ENCODE results near the gene ALKBH4.

The ALKBH4 gene

GRCh38 chr7:102453319-102453718 lies 11.3 kb downstream of the ALKBH4 start:
- DNase-seq = no peak

DNA sequence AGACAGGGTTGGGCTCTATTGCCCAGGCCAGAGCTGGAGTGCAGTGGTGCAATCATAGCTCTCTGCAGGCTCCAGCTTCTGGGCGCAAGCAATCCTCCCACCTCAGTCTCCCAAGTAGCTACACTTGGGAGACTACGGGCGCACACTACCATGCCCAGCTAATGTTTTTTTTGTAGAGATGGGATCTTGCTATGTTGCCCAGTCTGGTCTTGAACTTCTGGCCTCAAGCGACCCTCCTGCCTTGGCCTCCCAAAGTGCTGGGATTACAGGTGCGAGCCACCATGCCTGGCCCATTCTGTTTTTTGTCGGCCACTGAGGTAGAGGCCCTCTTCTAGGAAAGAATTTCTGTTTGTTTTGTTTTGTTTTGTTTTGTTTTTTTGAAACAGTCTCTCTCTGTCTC lies 12.2 kb downstream of the ALKBH4 start:
- DNase-seq = no peak

- DNase-seq = no peak
These were observed 13.2 kb downstream of the ALKBH4 start for GRCh38 chr7:102451371-102452054.

GRCh38 chr7:102450242-102450641 lies 14.4 kb downstream of the ALKBH4 start:
- DNase-seq = peak; percentile 38

- DNase-seq = no peak
These were observed 15.5 kb downstream of the ALKBH4 start for GRCh38 chr7:102449136-102449535.

DNA sequence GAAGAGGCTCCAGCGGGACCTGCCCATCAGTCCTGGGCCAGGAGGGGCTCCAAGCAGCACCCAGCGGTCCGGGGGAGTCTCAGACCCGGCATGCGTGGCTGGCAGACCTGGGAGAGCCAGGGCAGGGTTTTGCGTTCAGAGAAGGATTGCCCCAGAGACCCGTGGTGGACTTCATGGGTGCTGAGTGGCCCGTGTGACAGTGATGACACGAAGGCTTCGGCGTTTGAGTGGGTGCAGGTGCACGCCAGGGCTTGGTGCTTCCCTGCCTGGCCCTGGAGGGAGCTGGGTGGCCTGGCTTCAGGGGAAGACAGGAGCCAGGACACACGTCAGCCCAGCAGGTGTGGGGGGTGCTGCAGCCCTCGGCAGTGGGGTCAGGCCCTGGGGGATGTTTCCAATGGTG lies 17.4 kb downstream of the ALKBH4 start:
- no peak for DNase-seq

GRCh38 chr7:102446387-102447156 lies 18.1 kb downstream of the ALKBH4 start:
- no peak for DNase-seq

DNA sequence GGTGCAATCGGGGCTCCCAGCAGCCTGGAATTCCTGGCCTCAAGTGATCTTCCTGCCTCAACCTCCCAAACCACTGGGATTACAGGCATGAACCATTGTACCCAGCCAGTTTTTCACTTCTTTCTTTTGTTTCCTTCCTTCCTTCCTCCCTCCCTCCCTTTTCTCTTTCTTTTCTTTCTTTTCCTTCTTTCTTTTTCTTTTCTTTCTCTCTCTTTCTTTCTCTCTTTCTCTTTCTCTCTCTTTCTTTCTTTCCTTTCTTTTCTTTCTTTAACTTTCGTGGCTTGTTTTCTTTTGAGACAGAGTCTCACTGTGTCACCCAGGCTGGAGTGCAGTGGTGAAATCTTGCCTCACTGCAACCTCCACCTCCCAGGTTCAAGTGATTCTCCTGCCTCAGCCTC lies 19.0 kb downstream of the ALKBH4 start:
- DNase-seq = no peak

GRCh38 chr7:102444961-102445673 lies 19.5 kb downstream of the ALKBH4 start:
- DNase-seq = no peak

- DNase-seq = no peak
These were observed 24.5 kb downstream of the ALKBH4 start for GRCh38 chr7:102439963-102440795.

DNA sequence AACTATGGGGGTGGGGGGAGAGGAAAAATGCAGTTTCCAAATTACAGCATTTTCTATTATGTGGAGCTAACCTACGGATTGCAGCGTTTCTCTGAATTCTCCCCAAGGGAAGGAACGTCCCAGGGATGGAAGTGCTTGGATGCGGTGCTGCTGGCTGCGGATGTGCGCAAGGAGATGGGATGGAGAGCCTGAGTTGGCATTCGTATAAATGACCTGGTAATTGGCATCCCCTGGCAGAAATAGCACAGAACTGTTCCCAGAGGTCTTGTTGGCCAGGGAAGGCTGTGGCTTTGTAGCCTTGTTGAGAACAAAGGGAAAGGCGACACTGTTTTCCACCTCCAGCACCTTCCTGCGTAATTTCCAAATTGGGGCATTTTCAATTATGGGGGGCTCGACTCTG lies 28.5 kb downstream of the ALKBH4 start:
- no peak for DNase-seq

DNA sequence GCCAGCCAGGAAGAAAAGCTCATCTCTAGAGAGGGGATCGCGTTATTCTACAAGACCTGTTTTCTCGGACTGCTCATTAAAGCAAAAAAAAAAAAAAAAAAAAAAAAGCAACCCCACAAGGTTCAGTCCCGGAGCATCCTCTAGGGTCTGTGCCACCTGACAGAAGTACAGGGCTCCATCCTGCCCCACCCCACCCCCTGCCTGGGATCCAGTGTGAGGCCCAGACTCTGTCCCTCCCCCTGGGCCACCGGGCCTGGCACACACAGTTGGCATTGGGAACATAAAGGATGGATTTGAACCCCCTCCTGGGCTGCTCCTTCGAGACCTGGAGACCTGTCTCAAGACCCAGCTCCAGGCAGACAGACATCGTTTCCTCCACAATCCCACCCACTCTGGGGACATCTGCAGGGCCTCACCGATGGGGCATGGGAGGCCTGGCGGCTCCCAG lies 30.6 kb downstream of the ALKBH4 start:
- DNase-seq = no peak

DNA sequence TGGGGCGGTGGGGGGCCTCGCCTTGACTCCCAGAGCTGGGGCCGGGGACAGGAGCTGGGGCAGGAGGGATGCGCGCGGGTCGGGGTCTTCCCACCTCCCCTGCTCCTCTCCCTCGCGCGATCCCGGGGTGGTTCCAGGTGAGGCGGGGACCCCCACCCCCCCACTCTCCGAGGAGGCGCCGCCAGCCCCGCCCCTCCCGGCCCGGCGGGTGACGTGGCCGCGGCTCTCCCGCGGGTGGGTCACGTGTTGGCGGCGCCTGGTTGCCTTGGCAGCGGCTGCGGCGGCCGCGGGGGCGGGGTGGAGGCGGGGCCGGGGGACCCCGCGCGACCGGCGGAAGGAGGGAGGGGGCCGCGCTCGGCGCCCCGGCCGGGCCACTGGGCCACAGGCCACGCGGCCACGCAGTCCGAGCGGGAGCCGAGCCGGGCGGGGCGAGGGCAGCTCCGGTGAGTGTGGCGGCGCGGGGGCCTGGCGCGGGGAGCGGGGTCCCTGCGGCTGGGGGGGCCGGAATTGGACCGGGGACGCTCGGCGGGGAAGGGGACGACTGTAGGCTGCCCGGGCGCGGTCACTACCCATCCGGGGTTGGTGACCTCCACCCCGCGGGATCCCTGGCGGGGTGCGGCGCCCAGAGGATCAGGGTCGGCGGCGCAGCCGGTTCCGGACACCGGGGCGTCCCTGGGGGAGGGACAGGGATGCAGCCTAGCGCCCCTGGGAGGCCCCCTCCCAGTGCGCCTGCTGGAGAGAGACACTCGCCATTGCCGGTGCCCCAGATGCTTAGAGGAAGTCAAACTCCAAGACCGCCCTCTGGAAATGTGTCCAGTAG lies 31.2 kb downstream of the ALKBH4 start, which contains the start of gene ORAI2:
Gene ORAI2, plus strand, starts transcription at position 357 of the 820 bp plus-strand sequence. CDS start 5,382 bp downstream, outside the sequence.
- peak; percentile 86 for DNase-seq

- peak; percentile 17 for DNase-seq
These were observed 32.0 kb downstream of the ALKBH4 start for GRCh38 chr7:102432442-102433218.

DNA sequence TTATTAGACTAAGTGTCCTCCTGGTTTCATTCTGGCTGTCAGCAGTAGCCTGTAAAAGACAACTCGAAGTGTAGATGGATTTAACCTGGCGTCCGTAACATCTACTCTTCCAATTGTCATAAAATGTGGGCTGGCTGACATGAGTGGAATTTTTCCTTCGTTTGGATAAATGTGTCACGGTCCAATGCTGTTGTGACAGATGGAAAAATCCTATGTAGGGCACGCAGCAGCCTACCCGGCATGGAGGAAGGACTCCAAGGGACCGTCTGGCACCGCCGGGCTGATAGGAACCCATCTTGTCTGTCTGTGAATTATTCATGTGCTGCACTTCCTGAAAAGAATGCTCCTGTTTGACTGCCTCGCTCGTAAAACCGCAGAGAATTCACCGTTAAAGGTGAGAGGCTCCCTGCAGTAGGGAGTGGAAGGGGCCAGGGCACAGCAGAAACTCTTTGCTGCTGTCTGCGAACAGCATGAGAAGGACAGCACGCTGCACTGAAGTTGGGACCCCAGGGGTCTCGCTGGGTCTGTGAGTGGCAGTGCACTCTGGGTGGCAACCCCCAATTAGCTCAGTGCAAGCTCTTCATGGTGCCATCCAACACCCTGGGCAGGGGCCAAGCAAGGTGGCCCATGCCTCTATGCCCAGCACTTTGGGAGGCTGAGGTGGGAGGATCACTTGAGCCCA lies 32.9 kb downstream of the ALKBH4 start:
- DNase-seq = peak; percentile 86

- no peak for DNase-seq
These were observed 35.3 kb downstream of the ALKBH4 start for GRCh38 chr7:102429141-102429899.

- DNase-seq = peak; percentile 22
These were observed 37.7 kb downstream of the ALKBH4 start for GRCh38 chr7:102427019-102427405.

- peak; percentile 83 for DNase-seq
These were observed 38.2 kb downstream of the ALKBH4 start for GRCh38 chr7:102426268-102427018.
